SH-SY5Y (cell line): ENCODE results near the gene PCSK5.

Experiments
- GATA2 ChIP-seq: IDR thresholded peaks from 2 replicates; pipeline ENCODE4 v1.6.1; 2011; ENCODE audit warnings: mild to moderate bottlenecking, low read depth, low read length
- GATA3 ChIP-seq: IDR thresholded peaks from 2 replicates; pipeline ENCODE4 v1.6.1; 2011; ENCODE audit warnings: low read depth, mild to moderate bottlenecking, low read length, moderate library complexity

PCSK5 gene

GRCh38 chr9:76161106-76161505 is 270.6 kb downstream of the PCSK5 start:
- TF ChIP-seq GATA2, result no peak
- no peak for TF ChIP-seq GATA3

- no peak for TF ChIP-seq GATA2
- no peak for TF ChIP-seq GATA3
Observed at GRCh38 chr9:76161541-76161940, 271.1 kb downstream of the PCSK5 start.

GRCh38 chr9:76162086-76162730 is 271.7 kb downstream of the PCSK5 start:
- TF ChIP-seq GATA3 (no peak), GATA2 (no peak)

- TF ChIP-seq GATA3 (no peak), GATA2 (no peak)
Observed at GRCh38 chr9:76162751-76163500, 272.5 kb downstream of the PCSK5 start.

- TF ChIP-seq GATA3 (no peak), GATA2 (no peak)
Observed at GRCh38 chr9:76166526-76166925, 276.1 kb downstream of the PCSK5 start.

- TF ChIP-seq GATA3, result no peak
- no peak for TF ChIP-seq GATA2
Observed at GRCh38 chr9:76176171-76176570, 285.7 kb downstream of the PCSK5 start.

GRCh38 chr9:76177931-76178330 is 287.5 kb downstream of the PCSK5 start:
- TF ChIP-seq GATA2 (no peak), GATA3 (no peak)

- TF ChIP-seq GATA3 (no peak), GATA2 (no peak)
Observed at GRCh38 chr9:76180541-76180940, 290.1 kb downstream of the PCSK5 start.

GRCh38 chr9:76181020-76181641 is 290.7 kb downstream of the PCSK5 start:
- TF ChIP-seq GATA2 (no peak), GATA3 (no peak)

GRCh38 chr9:76181781-76182180 is 291.3 kb downstream of the PCSK5 start:
- TF ChIP-seq GATA3 (no peak), GATA2 (no peak)

GRCh38 chr9:76185432-76185831 is 295.0 kb downstream of the PCSK5 start:
- TF ChIP-seq GATA3, result no peak
- no peak for TF ChIP-seq GATA2

- TF ChIP-seq GATA2 (no peak), GATA3 (no peak)
Observed at GRCh38 chr9:76188286-76188685, 297.8 kb downstream of the PCSK5 start.

GRCh38 chr9:76188905-76189304 is 298.4 kb downstream of the PCSK5 start:
- no peak for TF ChIP-seq GATA2
- TF ChIP-seq GATA3, result no peak

GRCh38 chr9:76191493-76191892 is 301.0 kb downstream of the PCSK5 start:
- TF ChIP-seq GATA3 (no peak), GATA2 (no peak)

GRCh38 chr9:76192013-76192412 is 301.5 kb downstream of the PCSK5 start:
- TF ChIP-seq GATA2, result no peak
- no peak for TF ChIP-seq GATA3

- TF ChIP-seq GATA2, result no peak
- no peak for TF ChIP-seq GATA3
Observed at GRCh38 chr9:76194896-76195295, 304.4 kb downstream of the PCSK5 start.
